Stimulated activated CD4-positive, alpha-beta T cell treated with anti-CD3 and anti-CD28 coated beads, Interleukin-12 subunit alpha, Interleukin-12 subunit beta, amount 100 ng/mL, for 48 hours (primary cell): Measurements from ENCODE around the gene RBM18.

ENCODE experiments used
- DNase-seq, 3 donors: peaks; one replicate each; pipeline ENCODE4 v3.0.0-alpha.2; 2020; ENCODE audit warnings: low read depth in 2 of 3, low spot score in 1 of 3

The RBM18 gene

DNA sequence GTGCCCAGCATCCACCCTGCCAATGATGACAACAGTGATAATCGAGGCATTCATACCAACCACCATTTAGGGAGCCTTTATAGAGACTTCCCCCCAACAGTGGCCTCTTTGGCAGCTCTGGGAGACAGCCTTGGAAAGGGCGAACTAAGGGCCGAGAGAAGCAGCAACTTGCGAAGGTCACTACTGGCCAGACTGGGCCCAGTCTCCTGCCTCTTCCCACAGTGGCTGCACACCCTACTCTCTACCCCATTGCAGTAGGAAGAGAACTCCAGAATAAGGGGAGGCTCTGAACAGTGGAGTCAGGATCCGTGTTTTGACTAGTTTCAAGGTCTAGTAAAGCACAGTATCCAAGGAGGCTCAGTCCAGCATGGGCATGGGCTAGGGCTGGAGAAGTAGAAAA, 41.2 kb downstream of the RBM18 start:
- DNase-seq: no peak

DNA sequence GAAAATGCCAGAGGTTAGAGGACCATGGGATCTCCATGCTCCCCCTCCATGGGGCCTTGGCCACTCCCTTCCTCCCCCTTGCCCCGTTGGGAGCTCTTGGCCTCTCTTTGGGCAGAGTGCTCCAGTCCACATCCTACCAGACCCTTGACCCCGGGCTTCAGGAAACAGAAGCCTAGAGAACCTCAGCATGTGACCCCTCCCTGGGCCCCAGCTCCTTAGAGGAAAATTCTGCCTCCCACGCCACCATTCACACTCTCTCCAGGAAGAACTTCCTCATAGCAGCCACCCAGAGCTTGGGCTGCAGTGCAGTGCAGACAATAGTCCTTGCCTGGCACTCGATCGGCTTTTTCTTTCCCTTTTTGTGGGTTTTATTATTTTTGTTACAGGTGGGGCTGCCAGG, 41.8 kb downstream of the RBM18 start:
- no peak for DNase-seq

DNA sequence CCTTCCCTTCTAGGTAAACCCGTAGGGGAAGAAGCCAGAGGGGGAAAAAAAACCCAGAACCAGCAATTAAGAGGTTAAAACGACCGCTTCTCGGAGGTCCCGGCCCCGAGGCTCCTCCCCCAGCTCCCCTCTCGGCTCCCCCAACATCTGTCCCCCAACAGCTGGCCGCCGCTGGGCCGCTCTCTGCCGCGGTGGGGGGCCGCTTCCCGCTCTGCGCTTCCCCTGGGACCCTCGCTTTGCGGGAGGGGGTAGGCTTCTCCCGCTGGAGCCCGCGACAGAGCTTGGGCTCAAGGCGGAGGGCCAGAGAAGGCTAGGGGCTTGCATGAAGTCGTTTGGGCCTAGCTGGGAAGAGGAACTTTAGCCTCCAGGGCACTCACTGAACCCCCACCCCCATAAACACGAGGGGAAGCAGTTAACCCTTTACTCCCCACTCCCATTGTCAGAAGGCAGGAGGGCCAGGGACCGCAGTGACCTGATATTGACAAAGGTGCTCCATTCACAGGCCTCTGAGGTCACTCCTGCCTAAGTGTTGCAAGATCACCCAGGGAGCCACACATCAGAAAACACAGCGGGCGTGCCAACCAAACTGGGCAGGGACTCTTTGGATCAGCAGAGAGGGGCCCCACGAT, 43.3 kb downstream of the RBM18 start:
- DNase-seq: no peak

DNA sequence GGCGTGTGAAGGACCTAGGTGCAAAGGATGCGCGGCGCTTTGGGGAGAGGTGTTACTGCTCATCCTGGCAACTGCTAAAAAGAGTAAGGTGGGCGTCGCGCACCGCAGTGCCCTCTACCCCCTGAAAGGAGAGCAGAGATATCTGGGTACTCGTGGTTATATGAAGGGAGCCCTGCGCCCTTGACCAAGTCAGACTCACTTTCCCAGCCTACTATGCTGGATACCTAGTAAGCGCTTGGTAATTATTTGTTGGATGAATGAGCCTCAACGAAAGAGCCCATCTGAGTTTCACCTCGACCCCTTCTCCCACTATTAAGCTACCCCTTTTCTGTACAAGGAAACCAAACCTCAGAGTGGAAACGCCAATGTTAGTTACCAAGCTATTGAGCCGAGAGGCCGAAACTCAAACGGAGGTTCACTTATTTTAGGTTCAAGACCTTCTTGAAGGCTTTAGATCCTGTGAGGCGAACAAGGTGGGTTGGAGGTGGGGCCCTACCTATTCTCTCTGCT, 43.9 kb downstream of the RBM18 start:
- no peak for DNase-seq

DNA sequence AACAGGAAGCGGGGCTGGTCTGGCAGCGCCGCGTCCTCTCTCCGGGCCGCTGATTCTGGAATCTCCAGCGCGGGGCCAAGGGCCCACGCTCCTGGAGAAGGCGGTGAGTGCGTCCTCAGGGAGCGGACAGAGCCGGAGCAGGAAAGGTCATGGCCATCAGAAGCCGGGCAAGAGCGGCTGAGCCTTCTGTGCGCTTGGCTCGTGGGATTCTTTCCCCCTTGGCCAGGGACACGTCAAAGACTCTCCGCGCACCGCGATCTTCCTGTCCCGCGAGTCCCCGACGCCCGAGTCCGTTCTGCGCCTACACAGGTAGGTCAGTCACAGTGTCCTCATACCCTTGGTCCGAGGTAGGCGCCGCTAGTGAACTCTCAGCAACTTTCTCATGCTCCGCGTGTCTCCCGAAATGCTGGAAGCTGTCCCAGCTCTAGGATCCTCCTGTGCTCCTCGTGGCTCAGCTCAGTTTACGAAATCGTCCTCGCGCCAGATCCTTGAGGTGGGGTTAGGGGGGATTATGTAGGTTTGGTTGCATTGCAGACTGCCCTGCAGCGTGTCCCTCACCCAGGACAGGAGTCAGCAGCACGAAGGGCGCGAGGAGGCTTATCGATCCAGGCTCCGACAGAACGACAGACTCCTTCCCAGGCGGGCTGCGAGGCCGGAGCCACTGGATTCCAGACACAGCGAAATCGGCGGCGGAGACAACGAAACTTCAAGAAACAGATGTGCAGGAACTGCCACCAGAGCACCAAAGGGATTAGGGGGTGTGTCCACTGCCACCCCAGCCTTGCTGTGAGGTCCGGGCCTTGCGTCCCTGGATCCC, 44.6 kb downstream of the RBM18 start:
- no peak for DNase-seq

DNA sequence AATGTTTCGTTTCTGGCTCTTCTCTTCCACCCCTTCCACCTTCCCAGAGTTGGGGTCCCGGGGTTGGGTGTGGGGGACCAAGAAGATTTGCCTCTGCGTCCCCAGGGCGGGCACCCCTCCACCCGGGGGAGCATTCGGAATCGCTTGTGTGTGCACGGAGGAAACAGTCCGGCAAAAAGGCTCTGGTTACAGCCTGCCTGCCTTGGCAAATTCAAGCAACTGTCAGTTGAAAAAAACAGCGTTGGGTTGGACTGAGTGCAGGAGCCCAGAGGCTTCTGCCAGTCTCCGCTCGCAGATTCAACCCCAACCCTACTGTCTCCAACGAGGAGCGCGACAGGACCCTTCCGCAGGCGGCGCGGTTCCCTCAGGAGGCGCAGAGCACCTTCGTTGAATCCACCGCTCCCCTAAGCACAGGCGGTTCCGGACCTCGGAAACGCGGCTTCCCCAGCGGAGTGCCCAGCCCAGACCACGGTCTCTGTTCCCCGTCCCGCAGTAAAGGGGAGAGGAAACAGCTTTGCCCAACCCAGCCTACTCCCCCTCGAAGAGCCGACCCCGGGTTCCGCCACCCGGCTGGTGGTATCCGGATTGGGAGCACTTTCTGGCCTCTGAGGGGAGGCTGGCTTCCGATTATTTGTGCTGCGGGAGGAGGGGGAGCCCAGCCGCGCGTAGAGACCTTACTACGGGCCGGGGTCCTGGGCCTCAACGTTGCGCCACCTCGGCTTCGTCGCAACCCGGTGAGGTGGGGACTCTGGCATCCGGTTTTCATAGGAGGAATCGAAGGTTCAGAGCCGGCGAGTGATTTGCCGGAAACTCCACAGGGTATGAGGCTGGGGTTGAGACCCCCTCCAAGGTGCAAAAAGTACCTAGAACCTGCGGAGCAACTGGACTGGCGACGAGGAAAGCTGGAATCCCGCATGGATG, 45.4 kb downstream of the RBM18 start:
- DNase-seq: no peak

DNA sequence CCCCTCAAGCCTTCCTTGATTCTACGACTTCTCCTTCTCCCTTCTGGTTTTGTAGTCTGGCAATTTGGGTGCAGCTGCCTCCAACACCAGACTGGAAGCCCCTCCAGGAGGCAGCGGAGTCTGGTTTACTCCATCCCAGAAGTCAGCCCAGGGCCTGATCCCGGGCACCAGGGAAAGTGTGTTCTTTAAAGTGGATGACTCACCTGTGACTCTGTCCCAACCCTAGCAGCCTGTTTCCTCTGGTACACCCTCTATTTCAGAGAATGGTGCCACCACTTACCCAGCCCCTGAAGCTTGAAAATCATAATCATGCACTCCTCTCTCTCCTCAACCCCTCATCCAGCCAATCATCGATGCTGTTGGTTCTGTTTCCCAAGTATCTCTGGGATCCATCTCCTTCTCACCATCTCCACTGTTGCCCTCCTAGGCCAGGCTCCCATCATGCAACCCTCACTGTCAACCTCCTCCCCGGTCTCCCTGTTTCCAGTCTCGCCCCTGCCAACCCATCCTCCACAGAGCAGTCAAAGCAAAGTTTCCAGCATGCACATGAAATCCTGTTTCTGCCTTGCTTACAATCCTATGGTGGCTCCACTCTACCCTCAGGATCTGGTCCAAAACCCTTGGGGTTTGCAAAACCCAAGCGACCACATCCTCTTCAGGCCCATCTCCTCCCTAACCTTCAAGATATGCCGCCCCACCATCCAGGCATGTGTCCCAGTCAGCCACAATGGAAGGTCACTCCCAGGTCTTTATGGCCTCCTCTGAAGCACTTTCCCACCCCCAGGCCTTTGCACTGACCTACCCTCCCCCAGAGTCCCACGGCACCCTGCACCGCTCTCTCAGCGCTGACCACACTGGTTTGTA, 46.3 kb downstream of the RBM18 start:
- DNase-seq: no peak

DNA sequence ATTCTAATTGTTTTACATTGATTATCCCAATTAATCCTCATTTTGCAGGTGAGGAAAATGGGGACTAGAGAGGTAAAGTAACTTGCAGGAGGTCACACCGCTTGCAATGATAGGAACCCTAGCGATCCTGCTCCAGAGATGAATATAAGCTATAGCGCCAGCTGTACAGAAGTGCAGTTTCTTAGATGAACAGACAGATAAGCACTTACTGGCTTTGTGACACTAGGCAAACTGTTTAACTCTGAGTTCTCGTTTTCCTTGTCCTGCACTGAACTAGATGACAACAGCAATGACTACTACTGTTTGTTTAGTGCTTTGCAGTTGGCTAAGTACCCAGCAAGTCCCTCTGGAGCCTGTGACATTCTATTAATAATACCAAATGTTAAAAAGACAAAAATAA, 47.0 kb downstream of the RBM18 start:
- DNase-seq: no peak

DNA sequence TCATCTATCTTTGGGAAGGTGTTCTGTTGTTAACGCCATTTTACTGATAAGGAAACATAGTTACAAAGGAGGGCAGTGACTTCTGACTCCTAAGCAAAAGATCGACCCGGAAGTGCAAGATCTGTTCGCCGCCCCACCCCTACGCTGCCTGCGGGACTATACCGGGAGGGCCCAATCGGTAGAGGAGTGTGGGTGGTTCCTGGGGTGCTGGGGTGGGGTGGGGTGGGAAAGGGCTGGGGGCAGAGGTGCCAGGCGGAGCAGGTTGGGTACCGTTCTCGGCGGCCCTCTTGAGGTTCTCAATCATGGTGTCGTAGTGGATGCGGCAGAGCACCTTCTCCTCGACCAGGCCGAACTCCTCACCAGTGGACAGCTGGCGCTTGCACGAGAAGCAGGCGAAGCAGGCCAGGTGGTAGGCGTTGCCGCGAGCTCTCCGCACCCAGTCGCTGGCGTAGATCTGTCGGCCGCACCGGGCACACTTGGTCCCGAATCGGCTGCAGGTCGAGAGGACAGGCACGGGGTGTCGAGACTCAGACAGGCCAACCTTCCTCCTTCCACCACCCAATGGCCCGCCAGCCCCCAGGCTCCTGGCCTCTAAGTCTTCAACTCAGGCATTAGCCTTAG, 47.7 kb downstream of the RBM18 start:
- DNase-seq: no peak

DNA sequence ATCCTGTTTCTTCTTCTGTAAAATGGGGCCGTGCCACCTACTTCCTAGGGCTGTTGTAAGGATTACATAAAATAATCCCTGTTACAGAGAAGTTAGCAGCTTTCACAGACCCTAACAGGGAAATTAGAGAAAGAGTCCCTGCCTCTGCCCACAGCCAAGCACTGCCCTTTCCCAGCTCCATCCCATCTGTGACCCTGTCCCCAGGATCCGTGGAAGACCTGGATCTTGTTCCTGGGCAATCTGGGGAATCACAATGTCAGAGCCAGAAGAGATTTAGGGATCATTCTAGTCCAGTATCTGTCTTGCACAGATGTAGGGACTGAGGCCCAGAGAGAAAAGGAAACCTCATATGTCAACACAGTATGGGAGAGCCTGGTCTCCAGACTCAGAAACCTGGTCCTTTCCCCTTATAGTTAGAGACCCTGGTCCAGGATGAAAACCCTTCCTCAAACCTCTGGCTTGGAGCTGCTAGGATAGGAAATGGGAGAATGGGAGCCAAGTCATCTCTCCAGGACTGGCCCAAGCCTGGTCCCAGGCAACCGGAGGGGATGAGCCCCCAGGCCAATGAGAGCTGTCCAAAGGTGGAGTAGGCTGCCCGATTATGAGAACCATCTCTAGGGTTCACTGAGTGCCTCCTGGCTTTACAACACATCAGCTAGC, 48.4 kb downstream of the RBM18 start:
- DNase-seq: no peak

DNA sequence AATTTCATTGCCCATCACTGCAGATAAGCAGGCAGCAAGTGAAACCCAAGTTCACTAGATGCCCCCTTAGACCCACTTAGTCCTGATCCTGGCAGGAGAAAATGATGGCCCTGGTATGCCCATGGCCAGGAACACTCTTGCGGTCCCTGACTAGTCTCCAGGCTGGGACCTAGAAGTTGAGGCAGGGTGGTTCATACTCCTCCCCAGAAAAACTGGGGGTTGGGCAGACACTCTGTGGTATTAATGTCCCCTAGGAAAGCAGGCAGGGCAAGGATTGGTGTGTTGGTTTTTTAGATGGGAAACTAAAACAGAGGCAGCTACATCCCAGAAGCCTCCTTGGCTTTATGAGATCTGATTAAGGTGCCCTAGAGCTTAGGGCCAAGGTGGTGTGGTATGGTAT, 49.0 kb downstream of the RBM18 start:
- no peak for DNase-seq

DNA sequence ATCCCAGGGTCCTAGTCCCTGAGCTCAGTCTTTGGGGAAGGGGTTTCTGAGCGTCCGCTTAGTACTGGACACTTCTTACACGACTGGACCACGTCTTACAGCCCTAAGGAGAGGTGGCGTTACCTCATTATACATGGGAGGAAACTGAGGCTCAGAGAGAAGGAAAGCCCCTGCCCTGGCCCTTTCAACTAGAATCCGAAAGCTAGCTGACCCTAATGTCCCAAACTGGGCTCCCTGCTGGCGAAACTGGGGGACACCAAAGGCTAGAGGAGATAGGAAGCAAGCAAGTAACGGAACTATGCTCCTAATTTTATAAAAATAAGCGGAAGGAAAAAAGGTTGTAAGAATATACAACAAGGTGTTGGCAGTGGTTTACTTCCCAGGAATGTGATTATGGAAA, 50.1 kb downstream of the RBM18 start:
- no peak for DNase-seq

DNA sequence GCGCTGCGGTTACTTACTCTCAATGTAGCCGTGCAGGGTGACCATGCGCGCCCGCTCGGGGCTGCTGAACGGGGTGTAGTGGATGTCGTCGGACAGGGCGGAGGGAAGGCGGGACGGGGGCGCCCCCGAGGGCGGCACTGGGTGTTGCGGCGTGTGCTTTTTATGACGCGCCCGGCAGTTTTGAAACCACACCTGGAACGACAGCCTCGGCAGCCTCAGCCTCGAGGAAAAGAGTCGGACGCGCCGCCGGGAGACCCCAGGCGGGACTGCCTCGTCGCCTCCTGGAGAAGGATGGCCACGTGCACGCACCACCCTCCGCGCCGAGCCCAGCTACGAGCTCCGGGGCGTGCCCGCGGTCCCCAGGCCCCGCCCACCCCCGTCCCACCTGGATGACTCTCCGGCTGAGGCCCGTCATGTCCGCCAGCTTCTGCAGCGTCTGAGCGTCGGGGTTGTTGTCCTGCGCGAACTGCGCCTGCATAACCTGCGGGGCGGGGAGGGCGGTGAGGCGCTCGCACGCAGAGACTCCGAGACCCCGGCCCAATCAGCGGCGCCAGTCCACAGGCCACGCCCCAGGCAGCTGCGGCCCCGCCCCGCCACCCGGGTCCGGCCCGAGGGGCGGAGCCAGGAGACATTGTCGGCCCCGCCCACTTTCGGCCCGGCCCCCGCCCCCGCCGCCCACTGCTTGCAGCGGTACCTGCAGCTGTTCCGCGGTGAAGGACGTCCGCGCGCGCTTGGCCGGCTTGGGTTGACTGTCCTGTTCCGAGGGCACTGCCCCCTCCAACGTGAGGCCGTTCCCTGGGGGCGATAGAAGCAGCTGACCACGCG, 50.8 kb downstream of the RBM18 start:
- peak; percentile 32 to 50 (median 37) for DNase-seq

DNA sequence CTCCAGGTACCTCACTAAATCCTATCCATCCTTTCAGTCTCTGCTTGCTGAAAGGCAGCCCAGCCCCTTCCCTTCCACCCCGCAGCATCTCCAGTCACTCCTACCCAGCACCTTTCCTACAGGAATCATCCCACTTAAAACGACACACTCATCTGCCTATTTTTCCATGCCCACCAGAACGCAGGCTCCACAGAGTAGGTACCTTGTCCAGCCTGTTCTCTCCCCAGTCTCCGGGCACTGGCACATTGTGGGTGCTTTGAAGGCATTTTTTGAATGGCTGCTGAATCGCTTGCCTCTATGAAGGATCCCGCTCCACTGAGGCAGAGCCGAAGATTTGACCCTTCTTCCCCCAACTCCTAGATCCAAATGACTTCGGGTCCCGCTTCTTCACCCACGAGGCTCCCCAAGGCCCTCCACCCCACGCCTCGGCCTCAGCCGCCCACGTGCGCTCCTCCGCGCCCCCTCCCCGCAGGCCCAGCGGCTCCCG, 51.5 kb downstream of the RBM18 start:
- no peak for DNase-seq

DNA sequence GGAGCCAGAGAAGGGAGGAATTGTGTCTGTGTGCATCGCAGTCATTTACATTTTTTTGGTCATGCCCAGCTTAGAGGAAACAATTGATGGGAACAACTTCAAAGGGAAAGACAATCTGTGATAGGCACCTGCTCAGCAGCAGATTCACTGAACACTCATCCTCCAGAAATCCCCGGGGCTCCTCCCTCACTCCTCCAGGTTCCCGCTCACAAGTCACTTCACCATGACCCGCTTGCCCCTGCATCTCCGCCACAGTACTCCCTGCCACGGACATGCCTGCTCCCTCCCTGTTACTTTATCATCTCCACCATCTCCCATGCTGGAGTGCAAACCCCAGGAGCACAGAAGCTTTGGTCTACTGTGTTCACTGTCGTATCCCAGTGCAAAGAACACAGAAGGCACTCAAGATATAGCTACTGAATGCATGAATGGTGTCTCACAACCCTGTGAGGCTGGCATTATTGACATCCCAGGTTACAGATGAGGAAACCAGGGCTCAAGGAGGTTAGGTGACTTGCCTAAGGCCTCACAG, 52.1 kb downstream of the RBM18 start:
- no peak for DNase-seq

DNA sequence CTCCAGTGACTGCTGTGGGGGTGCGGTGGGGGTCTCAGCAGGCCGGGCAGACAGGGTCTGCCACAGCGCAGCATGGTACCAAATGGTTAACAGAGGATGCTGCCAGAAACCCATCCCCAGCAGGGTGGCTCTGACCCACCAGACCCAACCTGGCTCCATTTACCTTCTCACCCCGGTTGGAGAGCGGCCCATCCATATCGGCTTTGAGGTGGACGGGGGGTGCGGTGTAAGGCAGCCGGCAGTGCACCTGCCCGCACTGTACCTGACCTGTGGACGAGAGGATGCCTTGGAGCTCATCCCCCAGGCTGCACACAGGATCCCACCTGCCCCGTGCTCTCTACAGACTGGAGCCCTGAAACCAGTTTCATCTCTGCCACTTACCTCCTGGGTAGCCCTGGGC, 55.2 kb downstream of the RBM18 start:
- DNase-seq: no peak

DNA sequence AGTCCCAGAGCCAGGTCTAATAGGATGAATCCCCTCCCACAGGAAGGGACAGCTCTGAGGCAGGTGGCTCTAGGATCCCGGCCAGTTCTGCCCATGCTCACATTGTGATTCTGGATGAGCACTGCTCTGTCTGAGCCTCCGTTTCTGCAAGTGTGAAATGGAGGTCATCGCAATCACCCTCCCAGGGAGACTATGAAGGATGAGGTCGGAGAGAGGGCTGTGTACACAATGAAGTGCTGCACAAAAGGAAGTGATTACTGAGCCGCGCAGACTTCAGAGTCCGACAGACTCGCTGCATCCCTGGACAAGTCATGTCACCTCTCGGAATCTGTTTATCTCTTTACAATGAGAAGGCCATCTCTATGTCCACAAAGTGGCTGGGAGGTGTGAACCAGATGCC, 57.5 kb downstream of the RBM18 start:
- no peak for DNase-seq
